MM.1S (cell line): ENCODE results near the gene LCT.

Source experiments
- DNase-seq: peaks from one replicate; pipeline ENCODE4 v3.0.0-alpha.2; 2015
- H2AFZ ChIP-seq: fragments of 300-600 bp; sonication (generic); 2 replicates; pipeline ENCODE4 v1.6.0; 2016; ENCODE audit warnings: antibody characterized with exemption, low read length
- H3F3A ChIP-seq: fragments of 300-600 bp; sonication (generic); 2 replicates; pipeline ENCODE4 v1.6.1; 2016; ENCODE audit warnings: mild to moderate bottlenecking, antibody characterized with exemption, low read length, moderate library complexity, mixed read lengths; ENCODE audit not compliant: insufficient read depth
- H3K27ac ChIP-seq: fragments of 300-600 bp; sonication (generic); 2 replicates; pipeline ENCODE4 v1.5.1; 2016; ENCODE audit warnings: mild to moderate bottlenecking, low read length
- H3K27me3 ChIP-seq: fragments of 300-600 bp; sonication (generic); replicated peaks from 2 replicates; pipeline ENCODE4 v1.6.0; 2016; ENCODE audit warnings: low read length; ENCODE audit not compliant: insufficient read depth
- H3K36me3 ChIP-seq: fragments of 300-600 bp; sonication (generic); replicated peaks from 2 replicates; pipeline ENCODE4 v1.6.1; 2016; ENCODE audit warnings: mild to moderate bottlenecking, low read length, mixed read lengths; ENCODE audit not compliant: insufficient read depth
- H3K4me1 ChIP-seq: fragments of 300-600 bp; sonication (generic); 2 replicates; pipeline ENCODE4 v1.6.1; 2016; ENCODE audit warnings: low read length, mixed read lengths
- H3K4me2 ChIP-seq: fragments of 300-600 bp; sonication (generic); 2 replicates; pipeline ENCODE4 v1.6.0; 2016; ENCODE audit warnings: low read depth, low read length
- H3K4me3 ChIP-seq: fragments of 300-600 bp; sonication (generic); 2 replicates; pipeline ENCODE4 v1.5.1; 2016; ENCODE audit warnings: low read length, mixed read lengths
- H3K79me2 ChIP-seq: fragments of 300-600 bp; sonication (generic); 2 replicates; pipeline ENCODE4 v1.6.1; 2016; ENCODE audit warnings: mixed run types, low read length, mixed read lengths
- H3K9ac ChIP-seq: fragments of 300-600 bp; sonication (generic); 2 replicates; pipeline ENCODE4 v1.6.1; 2016; ENCODE audit warnings: low read length, mixed read lengths
- H3K9me2 ChIP-seq: fragments of 300-600 bp; sonication (generic); replicated peaks from 2 replicates; pipeline ENCODE4 v1.6.1; 2016; ENCODE audit warnings: mild to moderate bottlenecking, low read length, mixed read lengths; ENCODE audit not compliant: insufficient read depth
- H3K9me3 ChIP-seq: fragments of 300-600 bp; sonication (generic); replicated peaks from 2 replicates; pipeline ENCODE4 v1.6.1; 2016; ENCODE audit warnings: mild to moderate bottlenecking, low read length, mixed read lengths; ENCODE audit not compliant: insufficient read depth
- H4K20me1 ChIP-seq: fragments of 300-600 bp; sonication (generic); 2 replicates; pipeline ENCODE4 v1.6.1; 2016; ENCODE audit warnings: mild to moderate bottlenecking, low read length, moderate library complexity, mixed read lengths; ENCODE audit not compliant: insufficient read depth
- CTCF ChIP-seq: fragments of 300-600 bp; sonication (generic); IDR thresholded peaks from 2 replicates; pipeline ENCODE4 v1.5.1; 2016; ENCODE audit warnings: antibody characterized with exemption, low read length, mixed read lengths
- EZH2 ChIP-seq: fragments of 300-600 bp; sonication (generic); optimal IDR thresholded peaks from 2 replicates; pipeline ENCODE3; 2017; ENCODE audit warnings: low read depth, mild to moderate bottlenecking, antibody characterized with exemption, low read length, mixed read lengths
- EZH2phosphoT487 ChIP-seq: fragments of 300-600 bp; sonication (generic); IDR thresholded peaks from 2 replicates; pipeline ENCODE4 v1.6.1; 2018; ENCODE audit warnings: antibody characterized with exemption, low read length

LCT gene

GRCh38 chr2:135821190-135821589 lies 15.8 kb downstream of the LCT start:
- TF ChIP-seq CTCF (no peak), EZH2 (no peak)
- no peak overlapping the region for H3K4me2 ChIP-seq
- no peaks in the 10 kb centered on the region for H3K9me2 ChIP-seq
- H4K20me1 ChIP-seq = no peaks in the 10 kb centered on the region
- no peak overlapping the region for H3K4me3 ChIP-seq
- H3K79me2 ChIP-seq = no peaks in the 10 kb centered on the region
- no peak for DNase-seq
- H3K27me3 ChIP-seq = no peaks in the 10 kb centered on the region
- H3K4me1 ChIP-seq = no peaks in the 10 kb centered on the region
- no peaks in the 10 kb centered on the region for H3K9me3 ChIP-seq
- H2AFZ ChIP-seq = no peak overlapping the region
- H3F3A ChIP-seq = no peaks in the 10 kb centered on the region
- H3K9ac ChIP-seq = no peak overlapping the region
- H3K27ac ChIP-seq = no peak overlapping the region
- no peaks in the 10 kb centered on the region for H3K36me3 ChIP-seq

DNA sequence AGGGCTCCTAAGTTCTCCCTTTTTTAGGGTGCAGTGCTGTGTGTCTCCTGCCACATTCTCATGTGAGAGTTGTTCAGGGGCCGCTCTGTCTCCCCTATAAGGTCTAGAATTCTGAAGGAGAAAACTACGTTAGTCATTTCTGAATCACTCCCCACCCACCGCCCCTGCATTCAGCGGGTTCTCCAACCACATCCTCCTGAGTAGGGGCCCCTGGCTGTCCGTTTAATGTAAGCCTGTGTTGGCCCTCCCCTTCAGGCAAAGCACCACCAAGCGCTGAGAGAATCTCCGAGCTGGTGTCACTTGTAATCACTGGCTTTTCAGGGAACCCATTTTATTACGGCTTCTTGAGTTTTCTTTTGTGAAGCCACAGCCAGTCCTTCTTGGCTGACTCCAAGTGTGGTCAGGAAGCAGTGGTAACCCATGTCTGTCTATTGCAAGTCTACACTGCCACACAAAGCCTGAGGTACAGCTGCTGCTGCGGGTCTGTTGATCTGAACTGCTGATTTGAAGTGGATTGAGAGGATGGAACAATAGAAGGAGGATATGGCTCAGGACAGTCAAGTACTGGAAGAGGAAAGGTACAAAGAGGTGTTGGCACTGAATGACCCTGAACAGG lies 16.9 kb downstream of the LCT start:
- no peak for DNase-seq
- H2AFZ ChIP-seq = no peak overlapping the region
- no peak overlapping the region for H3K9ac ChIP-seq

GRCh38 chr2:135818937-135819610 lies 17.9 kb downstream of the LCT start:
- no peaks in the 10 kb centered on the region for H3K9me3 ChIP-seq
- H3K4me2 ChIP-seq = no peak overlapping the region
- no peak overlapping the region for H2AFZ ChIP-seq
- H3K9ac ChIP-seq = no peak overlapping the region
- H3K4me1 ChIP-seq = no peaks in the 10 kb centered on the region
- no peaks in the 10 kb centered on the region for H3K36me3 ChIP-seq
- DNase-seq = no peak
- H3K79me2 ChIP-seq = no peaks in the 10 kb centered on the region
- no peaks in the 10 kb centered on the region for H3K27me3 ChIP-seq
- TF ChIP-seq EZH2phosphoT487 (no peak), CTCF (peak; percentile 26)
- no peaks in the 10 kb centered on the region for H3K9me2 ChIP-seq
- H3K4me3 ChIP-seq = no peak overlapping the region
- no peaks in the 10 kb centered on the region for H4K20me1 ChIP-seq
- H3K27ac ChIP-seq = no peak overlapping the region
- H3F3A ChIP-seq = no peaks in the 10 kb centered on the region

More for the DNA sequence above, 16.9 kb downstream of the LCT start:
- no peaks in the 10 kb centered on the region for H3K9me3 ChIP-seq
- H3K27ac ChIP-seq = no peak overlapping the region
- H3K27me3 ChIP-seq = no peaks in the 10 kb centered on the region
- H3K4me1 ChIP-seq = no peaks in the 10 kb centered on the region
- H3K9me2 ChIP-seq = no peaks in the 10 kb centered on the region
- no peak overlapping the region for H3K4me3 ChIP-seq
- no peaks in the 10 kb centered on the region for H4K20me1 ChIP-seq
- no peak overlapping the region for H3K4me2 ChIP-seq
- H3K36me3 ChIP-seq = no peaks in the 10 kb centered on the region
- H3K79me2 ChIP-seq = no peaks in the 10 kb centered on the region
- H3F3A ChIP-seq = no peaks in the 10 kb centered on the region
- TF ChIP-seq EZH2 (no peak), CTCF (no peak), EZH2phosphoT487 (no peak)
